Activated naive CD8-positive, alpha-beta T cell (primary cell): ENCODE results near the gene TSSC4.

Source experiments
- H3K27ac Mint-ChIP-seq: one replicate; pipeline ENCODE4 v1.8.0; 2021; ENCODE audit warnings: mixed read lengths
- H3K27me3 Mint-ChIP-seq: one replicate; pipeline ENCODE4 v1.8.0; 2021; ENCODE audit warnings: mixed read lengths
- H3K36me3 Mint-ChIP-seq: one replicate; pipeline ENCODE4 v1.8.0; 2021; ENCODE audit warnings: mixed read lengths
- H3K4me1 Mint-ChIP-seq: one replicate; pipeline ENCODE4 v1.8.0; 2021; ENCODE audit warnings: low read depth, mixed read lengths
- H3K4me3 Mint-ChIP-seq: one replicate; pipeline ENCODE4 v1.8.0; 2021; ENCODE audit warnings: mild to moderate bottlenecking, mixed read lengths
- H3K9me3 Mint-ChIP-seq: one replicate; pipeline ENCODE4 v1.8.0; 2021; ENCODE audit warnings: low read depth, mixed read lengths

Gene TSSC4

DNA sequence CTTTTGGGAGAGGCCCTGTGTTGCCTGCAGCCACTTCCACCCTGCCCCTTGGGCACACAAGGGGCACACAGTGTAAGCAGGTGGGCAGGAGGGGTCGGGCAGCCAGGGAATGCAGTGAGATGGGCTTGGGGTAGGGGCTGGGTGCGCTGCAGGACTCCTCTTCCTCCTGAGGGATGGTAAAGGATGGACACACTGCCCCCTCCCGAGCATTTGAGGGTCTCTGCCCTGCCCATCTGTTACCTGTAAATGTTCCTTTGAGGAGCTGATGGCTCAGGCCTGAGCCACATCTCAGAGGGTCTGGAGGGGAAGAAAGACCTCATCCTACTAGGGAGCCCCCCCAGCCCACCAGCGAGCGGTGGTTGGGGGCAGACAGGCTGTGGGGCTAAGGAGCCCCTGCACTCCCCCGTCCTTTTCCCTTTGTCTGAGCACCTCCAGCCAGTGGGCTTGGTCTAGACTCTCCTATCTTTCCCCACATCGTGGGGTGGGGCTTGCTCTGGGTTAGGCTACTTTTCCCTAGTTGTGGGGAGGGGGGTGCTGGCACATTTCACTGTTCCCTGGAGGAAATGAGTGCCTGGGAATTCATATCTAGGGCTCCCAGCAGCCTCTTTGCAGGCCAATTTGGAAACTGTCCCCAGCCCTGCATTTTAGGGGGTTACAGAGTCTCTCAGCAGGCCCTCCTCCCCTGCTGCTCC is 1.7 kb upstream of the TSSC4 start:
- Mint-ChIP-seq H3K27me3 (no peaks in the 10 kb centered on the region), H3K36me3 (no peaks in the 10 kb centered on the region), H3K9me3 (no peaks in the 10 kb centered on the region), H3K4me3 (peak overlapping the region; percentile 94), H3K27ac (peak overlapping the region; percentile 81), H3K4me1 (peaks cover 10% of the 10 kb centered on the region)

DNA sequence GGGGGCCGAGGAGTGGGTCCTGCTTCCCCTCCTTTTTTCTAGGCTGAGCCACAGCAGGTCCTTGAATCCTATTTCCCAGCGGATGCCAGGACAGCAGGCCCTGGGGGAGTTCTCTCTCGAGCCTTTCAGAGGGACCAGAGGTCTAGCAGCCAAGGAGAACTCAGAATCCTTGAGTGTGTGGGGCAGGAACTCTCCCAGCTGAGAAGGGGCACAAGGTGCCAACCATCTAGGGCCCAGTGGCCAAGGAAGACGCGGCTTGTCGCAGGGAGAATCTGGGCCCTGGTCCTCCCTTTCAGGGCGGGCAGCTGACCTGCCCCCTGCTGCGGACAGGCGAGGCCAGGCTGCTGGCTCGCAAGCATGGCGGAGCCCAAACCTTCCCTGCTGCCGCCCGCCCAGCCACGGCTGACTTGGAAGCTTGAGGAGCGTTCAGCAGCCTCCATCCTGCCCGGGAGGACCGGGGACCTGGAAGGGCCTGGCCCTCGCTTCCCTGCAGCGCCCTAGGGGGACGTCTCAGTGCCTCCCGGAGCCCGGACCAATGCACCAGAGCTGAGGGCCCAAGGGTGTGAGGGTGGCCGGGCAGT is 972 bp upstream of the TSSC4 start:
- Mint-ChIP-seq H3K36me3 (no peaks in the 10 kb centered on the region), H3K27ac (peak overlapping the region; percentile 81), H3K9me3 (no peaks in the 10 kb centered on the region), H3K4me1 (peaks cover 10% of the 10 kb centered on the region), H3K27me3 (no peaks in the 10 kb centered on the region), H3K4me3 (peak overlapping the region; percentile 94)

DNA sequence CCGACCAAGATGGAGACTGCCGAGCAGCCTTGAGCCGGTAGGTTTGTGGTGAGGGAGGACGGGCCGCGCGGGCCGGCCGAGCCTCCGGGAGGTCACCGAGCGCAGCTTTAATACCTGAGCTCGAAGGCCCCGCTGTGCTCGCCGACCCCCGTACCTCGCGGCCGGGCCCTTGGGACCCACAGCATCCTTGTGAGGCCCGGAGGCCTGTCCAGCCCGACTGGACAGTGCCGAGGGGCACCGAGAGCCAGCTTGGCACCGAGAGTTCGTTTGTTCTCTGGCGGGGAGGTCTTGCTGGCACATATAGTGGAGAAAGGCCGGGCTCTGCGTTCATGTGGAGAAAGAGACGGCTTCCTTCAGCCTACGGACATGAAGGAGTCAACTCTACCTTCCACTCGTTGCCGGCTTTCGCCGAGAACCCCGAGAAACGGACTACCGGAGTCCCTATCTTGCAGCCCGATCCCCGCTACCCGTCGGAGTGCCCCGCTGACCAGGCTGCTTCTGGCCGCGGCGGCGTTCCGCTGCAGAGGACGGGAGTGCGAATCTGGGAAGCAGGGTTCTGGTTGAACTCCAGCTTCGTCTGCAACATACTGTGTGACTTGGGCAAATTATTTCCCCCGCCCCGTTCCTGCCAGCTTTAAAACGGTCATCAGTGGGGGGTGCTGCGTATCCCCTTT is 349 bp downstream of the TSSC4 start:
- Mint-ChIP-seq H3K4me3 (peak overlapping the region; percentile 94), H3K27ac (peak overlapping the region; percentile 88), H3K36me3 (no peaks in the 10 kb centered on the region), H3K9me3 (no peaks in the 10 kb centered on the region), H3K27me3 (no peaks in the 10 kb centered on the region), H3K4me1 (peaks cover 10% of the 10 kb centered on the region)

DNA sequence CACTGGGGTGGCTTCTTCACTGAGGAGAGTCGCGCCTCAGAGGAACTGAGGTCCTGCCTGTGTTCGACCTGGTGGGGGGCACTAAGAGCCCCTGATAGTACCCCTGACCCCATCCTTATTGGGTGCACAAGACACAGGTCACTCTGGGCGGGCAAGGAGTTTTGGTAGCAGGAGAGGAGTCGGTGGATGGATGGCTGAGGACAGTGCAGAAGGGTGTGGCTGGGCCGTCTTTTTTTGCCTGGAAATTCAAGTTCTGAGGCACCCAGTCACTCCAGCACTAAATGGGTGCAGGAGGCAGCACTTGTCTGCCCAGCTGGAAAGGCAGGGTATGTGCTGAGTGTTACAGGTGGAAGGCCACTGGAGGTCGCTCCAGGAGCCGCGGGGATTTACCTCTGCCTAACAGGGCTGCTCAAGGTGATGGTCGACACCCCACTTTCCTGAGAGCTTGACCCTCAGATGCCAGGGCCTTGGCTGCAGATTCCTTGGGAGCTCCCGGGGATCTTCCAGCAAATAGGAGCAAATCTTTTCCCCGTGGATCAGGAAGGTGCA is 960 bp downstream of the TSSC4 start:
- peak overlapping the region; percentile 94 for H3K4me3 Mint-ChIP-seq
- no peaks in the 10 kb centered on the region for H3K9me3 Mint-ChIP-seq
- H3K27me3 Mint-ChIP-seq = no peaks in the 10 kb centered on the region

DNA sequence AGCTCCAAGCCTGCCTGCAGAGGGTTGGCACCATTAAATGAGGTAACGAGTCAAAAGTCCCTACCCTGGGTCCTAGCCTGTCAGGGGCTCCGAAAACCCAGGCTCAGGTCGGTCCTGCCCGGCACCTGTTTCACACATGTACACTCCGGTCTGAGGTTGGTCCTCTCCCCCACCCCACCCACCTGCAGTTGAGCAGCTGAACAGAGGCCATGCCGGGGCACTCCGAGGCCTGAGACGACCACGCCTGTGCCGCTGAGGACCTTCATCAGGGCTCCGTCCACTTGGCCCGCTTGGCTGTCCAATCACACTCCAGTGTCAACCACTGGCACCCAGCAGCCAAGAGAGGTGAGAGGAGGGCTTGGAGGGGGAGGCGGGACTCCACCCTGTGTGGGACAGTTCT is 1.6 kb downstream of the TSSC4 start:
- H3K27me3 Mint-ChIP-seq = no peaks in the 10 kb centered on the region

More for the DNA sequence above, 960 bp downstream of the TSSC4 start:
- H3K27ac Mint-ChIP-seq = peak overlapping the region; percentile 88
- H3K4me1 Mint-ChIP-seq = peaks cover 10% of the 10 kb centered on the region
- H3K36me3 Mint-ChIP-seq = no peaks in the 10 kb centered on the region

DNA sequence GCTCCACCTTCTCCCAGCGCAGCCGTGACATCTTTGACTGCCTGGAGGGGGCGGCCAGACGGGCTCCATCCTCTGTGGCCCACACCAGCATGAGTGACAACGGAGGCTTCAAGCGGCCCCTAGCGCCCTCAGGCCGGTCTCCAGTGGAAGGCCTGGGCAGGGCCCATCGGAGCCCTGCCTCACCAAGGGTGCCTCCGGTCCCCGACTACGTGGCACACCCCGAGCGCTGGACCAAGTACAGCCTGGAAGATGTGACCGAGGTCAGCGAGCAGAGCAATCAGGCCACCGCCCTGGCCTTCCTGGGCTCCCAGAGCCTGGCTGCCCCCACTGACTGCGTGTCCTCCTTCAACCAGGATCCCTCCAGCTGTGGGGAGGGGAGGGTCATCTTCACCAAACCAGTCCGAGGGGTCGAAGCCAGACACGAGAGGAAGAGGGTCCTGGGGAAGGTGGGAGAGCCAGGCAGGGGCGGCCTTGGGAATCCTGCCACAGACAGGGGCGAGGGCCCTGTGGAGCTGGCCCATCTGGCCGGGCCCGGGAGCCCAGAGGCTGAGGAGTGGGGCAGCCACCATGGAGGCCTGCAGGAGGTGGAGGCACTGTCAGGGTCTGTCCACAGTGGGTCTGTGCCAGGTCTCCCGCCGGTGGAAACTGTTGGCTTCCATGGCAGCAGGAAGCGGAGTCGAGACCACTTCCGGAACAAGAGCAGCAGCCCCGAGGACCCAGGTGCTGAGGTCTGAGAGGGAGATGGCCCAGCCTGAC is 2.5 kb downstream of the TSSC4 start:
- no peaks in the 10 kb centered on the region for H3K27me3 Mint-ChIP-seq
- no peaks in the 10 kb centered on the region for H3K36me3 Mint-ChIP-seq
- H3K4me1 Mint-ChIP-seq = peaks cover 10% of the 10 kb centered on the region
- H3K4me3 Mint-ChIP-seq = peak overlapping the region; percentile 94
- no peak overlapping the region for H3K27ac Mint-ChIP-seq
- no peaks in the 10 kb centered on the region for H3K9me3 Mint-ChIP-seq

More for the DNA sequence above, 1.6 kb downstream of the TSSC4 start:
- Mint-ChIP-seq H3K36me3 (no peaks in the 10 kb centered on the region), H3K27ac (peak overlapping the region; percentile 16), H3K4me3 (peak overlapping the region; percentile 94), H3K9me3 (no peaks in the 10 kb centered on the region), H3K4me1 (peaks cover 10% of the 10 kb centered on the region)

DNA sequence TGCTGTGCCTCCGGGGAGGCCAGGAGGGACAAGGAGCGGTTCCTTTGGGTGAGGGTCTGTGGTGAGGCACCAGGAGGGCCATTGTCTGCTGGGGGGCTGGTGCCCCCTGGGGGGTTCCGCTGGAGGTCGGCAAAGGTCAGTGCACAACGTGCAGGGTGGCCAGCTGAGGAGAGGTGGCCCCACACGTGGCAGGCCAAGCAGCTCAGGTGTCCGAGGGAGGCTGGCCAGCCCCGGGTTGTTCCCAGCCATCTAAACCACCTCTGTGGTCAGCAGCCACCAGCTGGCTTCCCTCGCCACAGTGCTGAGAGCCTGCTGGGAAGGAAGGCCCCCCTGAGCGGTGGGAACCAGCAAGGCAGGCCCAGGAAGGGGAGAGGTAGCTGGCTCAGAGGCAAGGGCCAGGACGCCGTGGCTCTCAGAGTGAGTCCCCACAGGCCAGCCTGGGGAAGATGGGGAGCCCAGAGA is 4.2 kb downstream of the TSSC4 start:
- peaks cover 7% of the 10 kb centered on the region for H3K4me1 Mint-ChIP-seq
- no peaks in the 10 kb centered on the region for H3K27me3 Mint-ChIP-seq
- no peak overlapping the region for H3K27ac Mint-ChIP-seq
- no peaks in the 10 kb centered on the region for H3K36me3 Mint-ChIP-seq
- H3K9me3 Mint-ChIP-seq = no peaks in the 10 kb centered on the region
- no peak overlapping the region for H3K4me3 Mint-ChIP-seq

- no peaks in the 10 kb centered on the region for H3K9me3 Mint-ChIP-seq
- H3K4me1 Mint-ChIP-seq = peaks cover 5% of the 10 kb centered on the region
- H3K36me3 Mint-ChIP-seq = no peaks in the 10 kb centered on the region
- no peak overlapping the region for H3K27ac Mint-ChIP-seq
- H3K4me3 Mint-ChIP-seq = no peak overlapping the region
- no peaks in the 10 kb centered on the region for H3K27me3 Mint-ChIP-seq
Measured at GRCh38 chr11:2406451-2406850, 5.9 kb downstream of the TSSC4 start.

GRCh38 chr11:2406878-2407410 is 6.4 kb downstream of the TSSC4 start:
- Mint-ChIP-seq H3K4me3 (no peak overlapping the region), H3K27me3 (no peaks in the 10 kb centered on the region), H3K36me3 (no peaks in the 10 kb centered on the region), H3K4me1 (peaks cover 3% of the 10 kb centered on the region), H3K27ac (no peak overlapping the region), H3K9me3 (no peaks in the 10 kb centered on the region)

GRCh38 chr11:2408671-2409070 is 8.1 kb downstream of the TSSC4 start:
- Mint-ChIP-seq H3K4me3 (no peak overlapping the region), H3K9me3 (no peaks in the 10 kb centered on the region), H3K4me1 (no peaks in the 10 kb centered on the region), H3K27ac (no peak overlapping the region), H3K36me3 (no peaks in the 10 kb centered on the region), H3K27me3 (no peaks in the 10 kb centered on the region)

GRCh38 chr11:2409126-2409525 is 8.6 kb downstream of the TSSC4 start:
- Mint-ChIP-seq H3K4me1 (no peaks in the 10 kb centered on the region), H3K36me3 (no peaks in the 10 kb centered on the region), H3K27ac (no peak overlapping the region), H3K9me3 (no peaks in the 10 kb centered on the region), H3K4me3 (no peak overlapping the region), H3K27me3 (no peaks in the 10 kb centered on the region)

DNA sequence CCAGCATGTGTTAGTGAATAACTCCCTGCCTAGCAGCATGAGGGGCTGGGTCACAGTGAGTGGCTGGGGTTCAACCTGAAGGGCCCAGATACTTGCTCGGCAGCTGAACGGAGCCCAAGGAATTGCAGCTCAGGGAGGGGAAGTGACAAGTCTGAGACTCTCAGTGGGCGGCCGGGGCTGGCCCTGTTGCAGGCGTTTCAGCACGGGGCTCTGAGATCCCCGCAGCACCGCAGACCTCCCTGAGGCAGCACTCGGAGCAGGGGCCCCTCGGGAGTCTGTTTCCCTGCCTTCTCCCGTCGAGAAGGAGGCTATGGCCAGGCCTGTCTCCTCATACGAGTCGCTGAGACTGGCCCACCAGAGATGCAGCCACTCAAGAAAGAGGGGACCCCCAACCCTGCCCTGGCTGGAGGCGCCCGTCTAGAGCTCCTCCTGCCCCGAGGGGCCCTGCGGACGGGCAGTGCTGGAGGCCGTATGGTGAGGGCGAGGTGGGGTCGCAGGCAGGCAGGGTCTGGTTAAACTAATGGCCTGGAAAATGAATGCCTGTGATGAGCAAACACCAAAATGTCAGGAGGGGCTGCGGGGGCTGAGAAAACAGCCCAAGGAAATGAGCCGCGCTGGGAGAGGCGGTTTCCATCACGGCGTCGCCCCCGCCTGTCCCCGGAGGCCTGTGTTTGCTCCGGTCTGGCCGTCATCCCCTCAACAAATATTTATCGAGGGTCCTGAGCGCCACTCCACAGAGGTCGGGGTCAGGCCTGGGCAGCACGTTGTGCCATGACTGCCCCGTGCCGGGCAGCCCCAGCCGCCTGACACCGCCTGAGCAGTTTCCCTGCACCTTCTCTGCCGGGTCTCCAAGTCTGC is 9.3 kb downstream of the TSSC4 start:
- no peak overlapping the region for H3K4me3 Mint-ChIP-seq
- no peak overlapping the region for H3K27ac Mint-ChIP-seq
- H3K36me3 Mint-ChIP-seq = no peaks in the 10 kb centered on the region
- no peaks in the 10 kb centered on the region for H3K27me3 Mint-ChIP-seq
- H3K4me1 Mint-ChIP-seq = no peaks in the 10 kb centered on the region
- H3K9me3 Mint-ChIP-seq = no peaks in the 10 kb centered on the region

- H3K9me3 Mint-ChIP-seq = no peaks in the 10 kb centered on the region
- H3K36me3 Mint-ChIP-seq = no peaks in the 10 kb centered on the region
Measured at GRCh38 chr11:2410616-2411015, 10.1 kb downstream of the TSSC4 start.

More at GRCh38 chr11:2410616-2411015, 10.1 kb downstream of the TSSC4 start:
- no peaks in the 10 kb centered on the region for H3K4me1 Mint-ChIP-seq
- H3K4me3 Mint-ChIP-seq = no peak overlapping the region
- no peaks in the 10 kb centered on the region for H3K27me3 Mint-ChIP-seq
- no peak overlapping the region for H3K27ac Mint-ChIP-seq
